GM18505 (cell line): ENCODE data around the gene TMEM54.

ENCODE experiments used
- ATAC-seq: cut with Tn5 transposase; IDR thresholded peaks from one replicate; pipeline ENCODE4 v1.9.1; 2021; ENCODE audit not compliant: unreplicated experiment
- POLR2A ChIP-seq: IDR thresholded peaks from 4 replicates; pipeline ENCODE4 v1.6.1; 2011; ENCODE audit warnings: borderline replicate concordance; ENCODE audit not compliant: insufficient read depth, insufficient read length; ENCODE audit errors: extremely low read depth

Gene TMEM54

GRCh38 chr1:32904797-32905196 lies 3.6 kb upstream of the TMEM54 start:
- TF ChIP-seq POLR2A = no peak
- no peak for ATAC-seq

GRCh38 chr1:32903991-32904785 lies 3.0 kb upstream of the TMEM54 start:
- no peak for ATAC-seq
- TF ChIP-seq POLR2A = no peak

GRCh38 chr1:32902535-32902920 lies 1.3 kb upstream of the TMEM54 start:
- TF ChIP-seq POLR2A = no peak
- no peak for ATAC-seq

- no peak for TF ChIP-seq POLR2A
- no peak for ATAC-seq
Measured at GRCh38 chr1:32901823-32902534, 790 bp upstream of the TMEM54 start.

- no peak for TF ChIP-seq POLR2A
- ATAC-seq = no peak
Measured at GRCh38 chr1:32900371-32900955, 726 bp downstream of the TMEM54 start.

GRCh38 chr1:32899586-32900296 lies 1.4 kb downstream of the TMEM54 start:
- TF ChIP-seq POLR2A = no peak
- ATAC-seq = no peak

GRCh38 chr1:32898958-32899357 lies 2.2 kb downstream of the TMEM54 start:
- ATAC-seq = no peak
- no peak for TF ChIP-seq POLR2A

GRCh38 chr1:32898056-32898455 lies 3.1 kb downstream of the TMEM54 start:
- TF ChIP-seq POLR2A = no peak
- no peak for ATAC-seq

GRCh38 chr1:32897082-32898049 lies 3.8 kb downstream of the TMEM54 start:
- no peak for ATAC-seq
- TF ChIP-seq POLR2A = no peak

- TF ChIP-seq POLR2A = no peak
- ATAC-seq = no peak
Measured at GRCh38 chr1:32896451-32896850, 4.7 kb downstream of the TMEM54 start.

GRCh38 chr1:32895325-32896215 lies 5.6 kb downstream of the TMEM54 start:
- no peak for ATAC-seq
- TF ChIP-seq POLR2A = no peak
